Tibial nerve (tissue), 4 donors: ENCODE data around the gene NEDD4L.

Experiments used
- EP300 ChIP-seq, 2 donors: sonication (generic); formaldehyde crosslinking; IDR thresholded peaks; one replicate each; pipeline ENCODE4 v1.6.1; 2017; ENCODE audit warnings: antibody characterized with exemption in 2 of 2, mild to moderate bottlenecking in 1 of 2
- POLR2A ChIP-seq, 2 donors: fragments of 450-650 bp; IDR thresholded peaks; one replicate each; pipeline ENCODE4 v1.6.1; 2017; ENCODE audit warnings: antibody characterized with exemption in 2 of 2, mild to moderate bottlenecking in 2 of 2, moderate library complexity in 2 of 2
- TF ChIP-seq, protein P1 (sequence below), 5 experiments: fragments of 200-600 bp in 3 of 5; fragments of 450-650 bp in 2 of 5; sonication (generic) in 3 of 5; IDR thresholded peaks; one replicate each; pipeline ENCODE4 v1.5.1; 2016 to 2019; ENCODE audit warnings: antibody characterized with exemption in 5 of 5, mild to moderate bottlenecking in 3 of 5, moderate library complexity in 2 of 5

DNA sequence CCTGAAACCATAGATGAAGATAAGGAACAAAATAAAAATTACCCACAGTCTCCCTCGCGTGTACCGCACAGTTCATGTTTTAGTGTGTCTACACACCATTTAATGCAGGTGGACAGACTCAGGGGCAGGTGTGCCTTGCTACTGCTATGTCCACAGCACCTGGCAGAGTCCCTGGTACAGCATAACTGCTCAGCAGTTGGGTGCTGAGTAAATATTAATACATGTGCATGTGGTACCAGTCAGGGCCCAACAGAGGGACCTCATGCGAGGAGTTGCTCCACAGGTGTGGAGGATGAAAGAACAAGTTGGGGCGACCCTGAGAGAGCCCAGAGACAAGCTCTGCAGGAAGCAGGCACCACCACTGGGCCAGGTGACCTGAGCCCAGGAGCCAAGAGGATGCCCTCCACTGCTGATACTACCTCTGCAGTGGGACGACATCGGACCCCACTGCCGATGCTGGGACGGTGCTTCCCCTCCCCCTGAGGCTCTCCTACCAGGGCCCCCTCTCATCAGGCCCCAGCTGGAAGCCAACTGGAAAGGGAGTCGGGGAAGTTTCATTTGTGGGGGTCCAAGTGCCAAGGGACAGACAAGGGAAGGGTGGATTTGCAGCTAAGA is 100.8 kb downstream of the NEDD4L start:
- TF ChIP-seq, protein P1, sequence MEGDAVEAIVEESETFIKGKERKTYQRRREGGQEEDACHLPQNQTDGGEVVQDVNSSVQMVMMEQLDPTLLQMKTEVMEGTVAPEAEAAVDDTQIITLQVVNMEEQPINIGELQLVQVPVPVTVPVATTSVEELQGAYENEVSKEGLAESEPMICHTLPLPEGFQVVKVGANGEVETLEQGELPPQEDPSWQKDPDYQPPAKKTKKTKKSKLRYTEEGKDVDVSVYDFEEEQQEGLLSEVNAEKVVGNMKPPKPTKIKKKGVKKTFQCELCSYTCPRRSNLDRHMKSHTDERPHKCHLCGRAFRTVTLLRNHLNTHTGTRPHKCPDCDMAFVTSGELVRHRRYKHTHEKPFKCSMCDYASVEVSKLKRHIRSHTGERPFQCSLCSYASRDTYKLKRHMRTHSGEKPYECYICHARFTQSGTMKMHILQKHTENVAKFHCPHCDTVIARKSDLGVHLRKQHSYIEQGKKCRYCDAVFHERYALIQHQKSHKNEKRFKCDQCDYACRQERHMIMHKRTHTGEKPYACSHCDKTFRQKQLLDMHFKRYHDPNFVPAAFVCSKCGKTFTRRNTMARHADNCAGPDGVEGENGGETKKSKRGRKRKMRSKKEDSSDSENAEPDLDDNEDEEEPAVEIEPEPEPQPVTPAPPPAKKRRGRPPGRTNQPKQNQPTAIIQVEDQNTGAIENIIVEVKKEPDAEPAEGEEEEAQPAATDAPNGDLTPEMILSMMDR (IDR thresholded peaks at IDR 0.05) = no peak
- no peak for TF ChIP-seq POLR2A (IDR thresholded peaks at IDR 0.05)
- no peak for TF ChIP-seq EP300 (IDR thresholded peaks at IDR 0.05)
